Activated CD4-positive, alpha-beta T cell treated with anti-CD3 and anti-CD28 coated beads, Interleukin-2, amount 10 ng/mL, durations not matched to agents 24 days and 14 days (primary cell): Measurements from ENCODE around the gene DCTN3. TPM values are rescaled to one million over a fixed set of nuclear protein-coding genes. Genes with fewer than 3 reads are reported as not detected.

Experiments
- DNase-seq: peaks from one replicate; pipeline ENCODE4 v3.0.0; 2022
- H3K27ac Mint-ChIP-seq: one replicate; pipeline ENCODE4 v1.8.0; 2022; ENCODE audit warnings: mild to moderate bottlenecking, mixed read lengths
- H3K27me3 Mint-ChIP-seq: one replicate; pipeline ENCODE4 v1.8.0; 2022; ENCODE audit warnings: mixed read lengths
- H3K36me3 Mint-ChIP-seq: one replicate; pipeline ENCODE4 v1.8.0; 2022; ENCODE audit warnings: low read depth, mild to moderate bottlenecking, mixed read lengths
- H3K4me1 Mint-ChIP-seq: one replicate; pipeline ENCODE4 v1.8.0; 2021; ENCODE audit warnings: mixed read lengths
- H3K4me3 Mint-ChIP-seq: one replicate; pipeline ENCODE4 v1.8.0; 2022; ENCODE audit warnings: mild to moderate bottlenecking, moderate library complexity, mixed read lengths
- H3K9me3 Mint-ChIP-seq: one replicate; pipeline ENCODE4 v1.8.0; 2021; ENCODE audit warnings: mixed read lengths
- intact Hi-C: fragments of 100-400 bp; cut with micrococcal nuclease; formaldehyde crosslinking; loops from one replicate; pipeline ENCODE4 v1.15.1; 2023
- total RNA-seq: library from RNA; stranded (reverse); gene quantifications from 2 replicates; pipeline ENCODE4 v1.2.3, GENCODE V29; 2022

The DCTN3 gene
- total RNA-seq, 1 donor from 2014 or later = 50.9 TPM

DNA sequence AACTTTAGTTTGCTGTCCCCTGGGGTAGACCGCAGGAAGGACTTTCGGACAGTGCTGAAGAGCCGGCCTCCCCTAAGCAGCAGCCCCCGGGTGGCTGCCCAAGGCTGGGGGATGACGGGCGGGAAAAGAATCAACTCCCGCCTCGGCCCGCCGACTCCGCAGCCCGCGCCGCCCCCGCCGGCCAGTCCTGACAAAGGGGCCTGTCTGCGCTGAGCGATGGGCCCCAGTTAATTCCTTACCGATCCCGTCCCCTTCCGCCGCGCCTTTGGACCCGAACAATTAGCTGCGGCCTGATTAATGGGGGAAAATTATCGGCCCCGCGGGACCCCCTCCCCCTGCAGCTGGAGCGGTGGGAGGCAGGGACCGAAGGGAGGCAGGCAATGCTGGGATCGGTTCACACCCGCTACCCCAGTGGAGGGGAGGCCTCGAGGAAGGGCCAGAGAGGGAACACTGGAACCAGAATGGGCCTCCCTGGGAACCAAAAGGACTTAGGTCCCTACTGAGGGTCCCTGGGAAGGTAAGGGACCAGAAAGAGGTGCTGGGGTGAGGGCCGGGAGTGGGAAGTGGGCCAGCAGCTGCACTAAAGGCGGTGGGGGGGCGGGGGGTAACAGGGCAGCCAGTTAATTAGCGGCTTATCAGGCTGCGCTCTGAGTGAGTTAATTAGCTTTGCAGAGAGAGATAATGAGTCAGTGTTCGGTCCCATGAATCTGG is 4.3 kb upstream of the DCTN3 start:
- no peak overlapping the region for H3K27ac Mint-ChIP-seq
- peaks cover 22% of the 10 kb centered on the region for H3K4me1 Mint-ChIP-seq
- H3K36me3 Mint-ChIP-seq = peaks cover 4% of the 10 kb centered on the region
- peaks cover 67% of the 10 kb centered on the region for H3K27me3 Mint-ChIP-seq
- intact Hi-C loops = no loop called here
- no peak for DNase-seq
- H3K9me3 Mint-ChIP-seq = no peaks in the 10 kb centered on the region
- H3K4me3 Mint-ChIP-seq = no peak overlapping the region

GRCh38 chr9:34623374-34624235 is 3.3 kb upstream of the DCTN3 start:
- no peak for DNase-seq
- Mint-ChIP-seq H3K4me1 (peaks cover 26% of the 10 kb centered on the region), H3K27ac (no peak overlapping the region), H3K36me3 (peaks cover 4% of the 10 kb centered on the region), H3K27me3 (peaks cover 60% of the 10 kb centered on the region), H3K9me3 (no peaks in the 10 kb centered on the region), H3K4me3 (no peak overlapping the region)
- intact Hi-C loops = no loop called here

GRCh38 chr9:34615132-34615531 is 5.2 kb downstream of the DCTN3 start:
- Mint-ChIP-seq H3K4me1 (peaks cover 34% of the 10 kb centered on the region), H3K9me3 (no peaks in the 10 kb centered on the region), H3K27ac (no peak overlapping the region), H3K27me3 (no peaks in the 10 kb centered on the region), H3K4me3 (no peak overlapping the region), H3K36me3 (peaks cover 24% of the 10 kb centered on the region)
- no peak for DNase-seq
- intact Hi-C loops = no loop called here

GRCh38 chr9:34612788-34613390 is 7.4 kb downstream of the DCTN3 start:
- Mint-ChIP-seq H3K27ac (peak overlapping the region; percentile 97), H3K36me3 (peaks cover 24% of the 10 kb centered on the region), H3K9me3 (no peaks in the 10 kb centered on the region), H3K27me3 (no peaks in the 10 kb centered on the region), H3K4me1 (peaks cover 21% of the 10 kb centered on the region), H3K4me3 (peak overlapping the region; percentile 96)
- intact Hi-C loops = loop anchor here (1.0 to 5.0 kb wide), 7 partner anchors 7 to 486 kb away; partner anchors contain the start of genes DCAF12, DCTN3, DNAI1 and FAM219A
- DNase-seq = peak; percentile 92

GRCh38 chr9:34611811-34612787 is 8.2 kb downstream of the DCTN3 start, which contains the start of gene RPP25L:
TSS of gene RPP25L (minus strand) at chr9:34612097. CDS start at chr9:34611296, 801 bp downstream.
- H3K4me1 Mint-ChIP-seq = peaks cover 21% of the 10 kb centered on the region
- no peaks in the 10 kb centered on the region for H3K9me3 Mint-ChIP-seq
- peak within 1 kb of the TSS; percentile 96 for H3K4me3 Mint-ChIP-seq
- peak within 1 kb of the TSS; percentile 97 for H3K27ac Mint-ChIP-seq
- intact Hi-C loops = loop anchor here (1.0 to 5.0 kb wide), 7 partner anchors 8 to 485 kb away; partner anchors contain the start of genes DCAF12, DCTN3, DNAI1 and FAM219A
- H3K27me3 Mint-ChIP-seq = no peaks in the 10 kb centered on the region
- H3K36me3 Mint-ChIP-seq = peaks cover 24% of the 10 kb centered on the region
- DNase-seq = peak; percentile 97

DNA sequence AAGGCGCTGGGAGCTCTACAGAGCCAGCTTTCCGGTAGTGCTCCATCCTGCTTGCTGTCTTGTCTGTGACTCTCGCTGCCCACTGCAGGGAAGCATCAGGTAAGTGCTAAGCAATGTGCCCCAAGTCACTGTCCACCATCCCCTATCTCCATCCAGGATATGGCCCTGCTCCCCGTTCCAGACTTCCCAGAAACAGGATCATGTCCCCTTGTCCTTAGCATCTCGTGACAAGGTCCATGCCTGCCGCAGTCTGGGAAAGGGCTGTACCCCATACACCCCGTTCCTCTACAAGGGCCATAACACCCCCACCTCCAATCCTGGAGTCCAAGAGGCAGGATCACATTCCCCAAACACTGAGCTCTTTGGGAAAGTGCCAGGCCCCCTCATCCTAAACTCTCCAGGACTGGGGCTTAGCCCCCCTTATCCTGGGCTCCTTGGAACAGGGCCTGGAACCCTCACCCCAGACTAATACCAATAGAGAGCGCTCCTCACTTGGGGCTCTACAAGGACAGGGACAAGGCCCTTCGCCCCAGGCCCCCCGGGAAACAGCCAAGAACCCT is 9.0 kb downstream of the DCTN3 start:
- intact Hi-C loops = loop anchor here (5.0 kb wide), 2 partner anchors 91 to 484 kb away; partner anchors contain the start of gene DCAF12
- peak overlapping the region; percentile 96 for H3K4me3 Mint-ChIP-seq
- H3K4me1 Mint-ChIP-seq = peaks cover 21% of the 10 kb centered on the region
- H3K9me3 Mint-ChIP-seq = no peaks in the 10 kb centered on the region
- peak; percentile 70 for DNase-seq
- peak overlapping the region; percentile 97 for H3K27ac Mint-ChIP-seq
- H3K27me3 Mint-ChIP-seq = no peaks in the 10 kb centered on the region
- H3K36me3 Mint-ChIP-seq = peaks cover 22% of the 10 kb centered on the region

DNA sequence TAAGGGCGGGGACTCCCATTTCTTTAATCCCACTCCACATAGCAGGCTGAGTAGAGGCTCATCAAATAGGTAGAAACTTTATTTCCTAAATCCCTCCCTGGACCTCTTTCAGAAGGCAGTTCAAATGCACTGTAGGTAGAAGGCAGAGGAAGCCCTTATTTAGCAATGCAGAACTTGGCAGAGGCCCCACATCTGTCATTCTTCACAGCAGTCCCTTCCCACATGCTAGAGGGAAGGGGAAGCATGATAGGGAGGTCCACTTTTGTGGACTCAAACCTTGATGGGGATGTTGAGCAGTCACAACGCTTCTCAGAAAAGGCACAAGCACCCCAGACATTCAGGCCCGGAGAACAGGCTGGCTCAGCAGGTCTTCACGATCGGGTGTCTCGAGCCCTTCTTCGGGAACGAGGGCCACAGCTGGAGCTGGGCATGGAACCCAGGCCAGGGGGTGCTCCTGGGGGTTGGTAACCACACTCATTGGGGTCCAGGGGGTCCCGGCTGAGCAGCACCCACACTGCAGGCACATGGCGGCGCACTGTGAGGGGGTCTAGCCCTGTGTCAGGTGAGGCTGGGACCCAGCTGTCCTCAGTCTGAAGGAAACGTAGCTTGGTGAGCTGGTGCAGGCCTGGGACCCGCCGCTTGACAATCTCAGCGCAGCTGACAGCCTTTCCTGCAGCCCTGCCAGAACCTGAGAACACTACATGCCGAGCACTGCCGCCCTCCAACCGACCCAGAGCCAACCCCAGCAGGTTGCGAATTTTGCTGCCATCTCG is 9.7 kb downstream of the DCTN3 start:
- no peaks in the 10 kb centered on the region for H3K27me3 Mint-ChIP-seq
- H3K27ac Mint-ChIP-seq = no peak overlapping the region
- H3K9me3 Mint-ChIP-seq = no peaks in the 10 kb centered on the region
- DNase-seq = no peak
- peaks cover 16% of the 10 kb centered on the region for H3K36me3 Mint-ChIP-seq
- peak overlapping the region; percentile 96 for H3K4me3 Mint-ChIP-seq
- peaks cover 21% of the 10 kb centered on the region for H3K4me1 Mint-ChIP-seq
- intact Hi-C loops = loop anchor here (5.0 kb wide), 2 partner anchors 92 to 483 kb away; partner anchors contain the start of gene DCAF12

DNA sequence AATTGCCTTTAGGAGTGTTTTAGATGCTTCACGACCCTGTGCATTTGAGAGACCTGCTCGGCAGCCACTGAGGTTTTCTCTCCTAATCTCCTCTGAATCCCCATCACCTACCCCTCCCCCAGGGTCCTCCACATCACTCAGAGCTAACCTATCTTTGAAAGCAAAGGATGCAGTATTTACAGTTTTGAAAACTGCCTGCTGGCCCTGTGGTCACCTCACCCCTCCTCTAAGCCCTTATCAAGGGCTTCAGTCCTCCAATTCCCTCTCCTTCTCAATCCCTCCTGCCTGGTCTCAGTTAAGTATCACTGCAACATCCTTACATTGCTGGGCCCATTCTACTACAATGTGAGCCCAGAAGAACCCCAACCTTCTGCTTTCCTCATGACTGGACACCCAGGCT is 13.0 kb downstream of the DCTN3 start:
- Mint-ChIP-seq H3K27ac (no peak overlapping the region), H3K4me1 (peaks cover 12% of the 10 kb centered on the region), H3K36me3 (peaks cover 7% of the 10 kb centered on the region), H3K9me3 (no peaks in the 10 kb centered on the region), H3K27me3 (peaks cover 6% of the 10 kb centered on the region), H3K4me3 (no peak overlapping the region)
- no peak for DNase-seq
- intact Hi-C loops = no loop called here

GRCh38 chr9:34606905-34607304 is 13.4 kb downstream of the DCTN3 start:
- H3K4me3 Mint-ChIP-seq = no peak overlapping the region
- H3K27me3 Mint-ChIP-seq = peaks cover 6% of the 10 kb centered on the region
- intact Hi-C loops = no loop called here
- DNase-seq = no peak
- peaks cover 7% of the 10 kb centered on the region for H3K36me3 Mint-ChIP-seq
- no peaks in the 10 kb centered on the region for H3K9me3 Mint-ChIP-seq
- H3K27ac Mint-ChIP-seq = no peak overlapping the region
- H3K4me1 Mint-ChIP-seq = peaks cover 9% of the 10 kb centered on the region

DNA sequence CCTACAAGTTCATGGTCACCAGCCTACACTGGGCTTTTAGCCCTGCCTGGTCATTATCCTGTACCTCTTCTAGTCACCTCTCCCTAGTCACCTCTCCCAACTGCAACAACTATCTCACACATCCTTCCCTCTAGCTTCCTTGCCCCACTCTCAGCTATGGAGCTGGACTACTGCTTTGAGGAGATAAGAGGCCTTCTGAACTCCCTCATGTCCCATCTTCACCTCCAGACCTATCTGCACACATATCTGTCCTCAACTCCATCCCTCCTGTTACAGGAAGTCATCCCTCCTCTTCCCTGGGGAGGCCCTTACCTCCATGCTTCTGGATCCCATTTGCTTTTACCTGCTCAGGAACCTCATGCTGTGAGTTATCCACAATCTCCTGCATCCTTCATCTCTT is 14.1 kb downstream of the DCTN3 start:
- no peak for DNase-seq
- Mint-ChIP-seq H3K27me3 (peaks cover 6% of the 10 kb centered on the region), H3K4me1 (peaks cover 6% of the 10 kb centered on the region), H3K27ac (no peak overlapping the region), H3K9me3 (no peaks in the 10 kb centered on the region), H3K4me3 (no peak overlapping the region), H3K36me3 (peaks cover 6% of the 10 kb centered on the region)
- intact Hi-C loops = no loop called here

DNA sequence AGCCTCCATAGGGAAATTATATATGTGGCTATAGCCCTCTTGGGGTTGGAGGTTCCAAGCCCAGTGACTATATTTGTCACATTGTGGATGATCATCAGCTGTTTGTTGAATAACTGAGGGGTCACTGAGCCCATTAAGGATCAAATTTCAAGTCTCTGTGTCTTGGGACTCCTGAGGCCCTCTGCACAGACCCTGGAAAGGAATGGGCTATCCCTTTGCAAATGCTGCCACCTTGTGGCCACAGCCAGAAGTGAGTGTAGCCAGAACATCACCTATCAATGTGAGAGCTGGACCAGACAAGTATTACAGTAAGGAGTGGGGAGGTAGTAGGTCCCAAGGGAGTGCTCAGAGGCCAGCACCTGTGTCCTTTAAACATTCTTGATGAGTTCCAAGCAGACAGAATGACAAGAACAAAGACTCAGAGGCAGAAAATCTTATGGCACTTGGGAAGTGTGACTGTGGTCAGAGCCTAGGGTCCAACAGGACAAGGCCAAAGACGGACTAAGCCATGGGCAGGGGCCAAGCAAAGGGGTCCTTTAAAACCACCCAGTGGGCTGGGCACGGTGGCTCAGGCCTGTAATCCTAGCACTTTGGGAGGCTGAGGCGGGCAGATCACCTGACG is 16.6 kb downstream of the DCTN3 start:
- Mint-ChIP-seq H3K4me3 (no peak overlapping the region), H3K27ac (no peak overlapping the region), H3K9me3 (no peaks in the 10 kb centered on the region), H3K27me3 (peaks cover 8% of the 10 kb centered on the region), H3K4me1 (no peaks in the 10 kb centered on the region), H3K36me3 (no peaks in the 10 kb centered on the region)
- intact Hi-C loops = no loop called here
- DNase-seq = peak; percentile 94
